H1 (cell line): ENCODE data around the gene PWP2. TPM values are rescaled to one million over a fixed set of nuclear protein-coding genes. Genes with fewer than 3 reads are reported as not detected.

Experiments
- polyA plus RNA-seq, 7 experiments: library from polyadenylated mRNA; depleted of rRNA in 3 of 7; stranded (reverse) in 5 of 7; unstranded in 2 of 7; fragments of >200 nt in 5 of 7; fragments of 200-250 nt in 2 of 7; gene quantifications; 1 replicate in 5 of 7; 2 replicates in 1 of 7; 4 replicates in 1 of 7; pipeline versions ENCODE4 v1.2.1 to v1.2.3, GENCODE V29; 2011 to 2013; ENCODE audit warnings: missing spikeins in 2 of 7, mixed read lengths in 2 of 7
- total RNA-seq: library from RNA; stranded (reverse); fragmentation: NEBNext Ultra II Directional; extraction: Animal tissue kit (Norgen Biotek cat#: 25700); gene quantifications from 2 replicates; pipeline ENCODE4 v1.2.1, GENCODE V29; 2021
- TF ChIP-seq, protein P1 (sequence below): IDR thresholded peaks from 2 replicates; pipeline ENCODE4 v1.6.1; 2011; ENCODE audit warnings: low read depth, mild to moderate bottlenecking, low read length; ENCODE audit not compliant: insufficient read depth

Gene PWP2
- total and polyA plus RNA-seq, 2 of the 8 experiments (the other 6 are each of a cell fraction or from before 2014, with no cell fraction given): 4.4 to 6.7 TPM

DNA sequence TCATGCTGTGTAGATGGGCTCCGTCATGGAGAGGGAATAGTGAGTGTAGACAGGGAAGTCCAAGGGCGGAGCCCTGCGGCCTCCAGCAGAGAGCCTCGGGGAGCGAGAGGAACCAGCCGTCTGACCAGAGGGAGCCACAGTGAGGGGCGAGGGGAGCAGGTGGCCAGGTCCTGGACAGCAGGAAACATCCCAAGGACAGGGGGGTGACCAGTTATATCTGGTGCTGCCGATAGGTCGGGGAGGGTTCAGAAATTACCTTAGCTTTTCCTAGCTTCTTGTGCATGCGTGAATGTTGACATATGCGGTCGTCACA is 48.6 kb upstream of the PWP2 start (continued):
- TF ChIP-seq, protein P1, sequence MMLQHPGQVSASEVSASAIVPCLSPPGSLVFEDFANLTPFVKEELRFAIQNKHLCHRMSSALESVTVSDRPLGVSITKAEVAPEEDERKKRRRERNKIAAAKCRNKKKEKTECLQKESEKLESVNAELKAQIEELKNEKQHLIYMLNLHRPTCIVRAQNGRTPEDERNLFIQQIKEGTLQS: no peak
- TF ChIP-seq, all 59 proteins: peak for 0
